ENCODE measurements around the gene PCSK7.
"Not testable (repeated sequence)": the region's sequence is repeated elsewhere in the genome, so short reads cannot be mapped to it uniquely, and the experiment has no call there.

PCSK7 gene

DNA sequence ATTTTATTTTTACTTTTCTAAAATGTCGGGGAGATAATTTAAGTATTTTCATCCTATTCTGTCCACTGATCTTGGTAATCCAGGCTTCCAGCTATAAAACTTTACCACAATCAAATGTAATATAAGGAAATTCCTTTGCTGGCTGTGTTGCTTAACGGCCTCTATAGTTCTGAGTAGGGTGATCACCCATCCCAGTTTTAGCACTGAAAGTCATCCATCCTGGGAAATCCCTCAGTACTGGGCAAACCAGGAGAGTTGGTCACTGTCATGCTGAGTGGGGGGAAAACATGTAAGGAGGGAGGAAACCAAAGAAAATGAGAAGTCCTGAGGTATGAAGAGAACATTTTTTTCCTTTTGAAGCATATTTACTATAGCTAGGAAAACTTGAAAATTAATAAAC is 46.5 kb upstream of the PCSK7 start:
- Histone ChIP-seq H3K36me3 (ENCODE audit: insufficient read depth, low read length) (peaks cover 43% of the 10 kb centered on the region), H3K27me3 (ENCODE audit: insufficient read depth, low read length, poor library complexity) (no peaks in the 10 kb centered on the region), H3K4me1 (ENCODE audit: insufficient read depth, low read length) (no peaks in the 10 kb centered on the region), H4K20me1 (ENCODE audit: insufficient read depth, low read length) (no peaks in the 10 kb centered on the region), H2AFZ (ENCODE audit: low read depth, low read length) (no peak overlapping the region), H3K79me2 (ENCODE audit: insufficient read depth, low read length) (no peaks in the 10 kb centered on the region), H3K27ac (ENCODE audit: low read length) (no peak overlapping the region), H3K9me3 (ENCODE audit: insufficient read depth, low read length, severe bottlenecking) (no peaks in the 10 kb centered on the region), H3K4me2 (ENCODE audit: insufficient read depth, low read length) (no peak overlapping the region), H3K4me3 (ENCODE audit: low read depth in 1 of 2, low read length in 2 of 2) (no peak overlapping the region), H3K9ac (ENCODE audit: low read depth, low read length) (no peak overlapping the region)
- DNase-seq (no peak), ATAC-seq (ENCODE audit: insufficient read depth, low read depth) (no peak)
- TF ChIP-seq, protein P1, sequence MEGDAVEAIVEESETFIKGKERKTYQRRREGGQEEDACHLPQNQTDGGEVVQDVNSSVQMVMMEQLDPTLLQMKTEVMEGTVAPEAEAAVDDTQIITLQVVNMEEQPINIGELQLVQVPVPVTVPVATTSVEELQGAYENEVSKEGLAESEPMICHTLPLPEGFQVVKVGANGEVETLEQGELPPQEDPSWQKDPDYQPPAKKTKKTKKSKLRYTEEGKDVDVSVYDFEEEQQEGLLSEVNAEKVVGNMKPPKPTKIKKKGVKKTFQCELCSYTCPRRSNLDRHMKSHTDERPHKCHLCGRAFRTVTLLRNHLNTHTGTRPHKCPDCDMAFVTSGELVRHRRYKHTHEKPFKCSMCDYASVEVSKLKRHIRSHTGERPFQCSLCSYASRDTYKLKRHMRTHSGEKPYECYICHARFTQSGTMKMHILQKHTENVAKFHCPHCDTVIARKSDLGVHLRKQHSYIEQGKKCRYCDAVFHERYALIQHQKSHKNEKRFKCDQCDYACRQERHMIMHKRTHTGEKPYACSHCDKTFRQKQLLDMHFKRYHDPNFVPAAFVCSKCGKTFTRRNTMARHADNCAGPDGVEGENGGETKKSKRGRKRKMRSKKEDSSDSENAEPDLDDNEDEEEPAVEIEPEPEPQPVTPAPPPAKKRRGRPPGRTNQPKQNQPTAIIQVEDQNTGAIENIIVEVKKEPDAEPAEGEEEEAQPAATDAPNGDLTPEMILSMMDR (IDR thresholded peaks at IDR 0.05; ENCODE audit: borderline replicate concordance, extremely low read depth, low read length, poor library complexity, severe bottlenecking), result no peak
- no peak for TF ChIP-seq EZH2 (IDR thresholded peaks at IDR 0.05; ENCODE audit: borderline replicate concordance, low read depth, low read length, severe bottlenecking)

GRCh38 chr11:117273550-117274289 is 41.8 kb upstream of the PCSK7 start:
- no peak overlapping the region for H3K4me3 ChIP-seq (ENCODE audit: low read depth in 1 of 2, low read length in 2 of 2)
- H3K79me2 ChIP-seq (ENCODE audit: insufficient read depth, low read length), result no peaks in the 10 kb centered on the region
- H3K4me2 ChIP-seq (ENCODE audit: insufficient read depth, low read length), result no peak overlapping the region
- peaks cover 11% of the 10 kb centered on the region; the same call in 1 of the 2 replicates for H3K36me3 ChIP-seq (ENCODE audit: insufficient read depth, low read length)
- TF ChIP-seq, protein P1 (IDR thresholded peaks at IDR 0.05; ENCODE audit: borderline replicate concordance, extremely low read depth, low read length, poor library complexity, severe bottlenecking), result no peak
- TF ChIP-seq EZH2 (IDR thresholded peaks at IDR 0.05; ENCODE audit: borderline replicate concordance, low read depth, low read length, severe bottlenecking), result no peak
- H3K27me3 ChIP-seq (ENCODE audit: insufficient read depth, low read length, poor library complexity), result no peaks in the 10 kb centered on the region
- H3K4me1 ChIP-seq (ENCODE audit: insufficient read depth, low read length), result no peaks in the 10 kb centered on the region
- H4K20me1 ChIP-seq (ENCODE audit: insufficient read depth, low read length), result no peaks in the 10 kb centered on the region
- no peak for DNase-seq
- H2AFZ ChIP-seq (ENCODE audit: low read depth, low read length), result no peak overlapping the region
- H3K9me3 ChIP-seq (ENCODE audit: insufficient read depth, low read length, severe bottlenecking), result no peaks in the 10 kb centered on the region
- no peak overlapping the region for H3K9ac ChIP-seq (ENCODE audit: low read depth, low read length)
- ATAC-seq (ENCODE audit: insufficient read depth, low read depth), result no peak
- H3K27ac ChIP-seq (ENCODE audit: low read length), result no peak overlapping the region

- H4K20me1 ChIP-seq (ENCODE audit: insufficient read depth, low read length); H3K4me1 ChIP-seq (ENCODE audit: insufficient read depth, low read length); ATAC-seq (ENCODE audit: insufficient read depth, low read depth); H3K9me3 ChIP-seq (ENCODE audit: insufficient read depth, low read length, severe bottlenecking); H3K9ac ChIP-seq (ENCODE audit: low read depth, low read length); H3K79me2 ChIP-seq (ENCODE audit: insufficient read depth, low read length); DNase-seq; H2AFZ ChIP-seq (ENCODE audit: low read depth, low read length); H3K4me3 ChIP-seq (ENCODE audit: low read depth in 1 of 2, low read length in 2 of 2); H3K27ac ChIP-seq (ENCODE audit: low read length); H3K27me3 ChIP-seq (ENCODE audit: insufficient read depth, low read length, poor library complexity); H3K4me2 ChIP-seq (ENCODE audit: insufficient read depth, low read length): not testable (repeated sequence)
- H3K36me3 ChIP-seq (ENCODE audit: insufficient read depth, low read length), result peaks cover 11% of the 10 kb centered on the region; the same call in 1 of the 2 replicates
Measured at GRCh38 chr11:117272175-117272574, 40.3 kb upstream of the PCSK7 start.

GRCh38 chr11:117271208-117271607 is 39.3 kb upstream of the PCSK7 start:
- Histone ChIP-seq H3K4me1 (ENCODE audit: insufficient read depth, low read length) (no peaks in the 10 kb centered on the region), H3K27me3 (ENCODE audit: insufficient read depth, low read length, poor library complexity) (no peaks in the 10 kb centered on the region), H3K4me3 (ENCODE audit: low read depth in 1 of 2, low read length in 2 of 2) (no peak overlapping the region), H3K4me2 (ENCODE audit: insufficient read depth, low read length) (no peak overlapping the region), H3K9ac (ENCODE audit: low read depth, low read length) (no peak overlapping the region), H3K36me3 (ENCODE audit: insufficient read depth, low read length) (peaks cover 11% of the 10 kb centered on the region; the same call in 1 of the 2 replicates), H2AFZ (ENCODE audit: low read depth, low read length) (no peak overlapping the region), H3K27ac (ENCODE audit: low read length) (no peak overlapping the region), H4K20me1 (ENCODE audit: insufficient read depth, low read length) (no peaks in the 10 kb centered on the region), H3K9me3 (ENCODE audit: insufficient read depth, low read length, severe bottlenecking) (no peaks in the 10 kb centered on the region), H3K79me2 (ENCODE audit: insufficient read depth, low read length) (no peaks in the 10 kb centered on the region)
- no peak for DNase-seq
- no peak for TF ChIP-seq EZH2 (IDR thresholded peaks at IDR 0.05; ENCODE audit: borderline replicate concordance, low read depth, low read length, severe bottlenecking)
- TF ChIP-seq, protein P1 (IDR thresholded peaks at IDR 0.05; ENCODE audit: borderline replicate concordance, extremely low read depth, low read length, poor library complexity, severe bottlenecking), result no peak
- ATAC-seq (ENCODE audit: insufficient read depth, low read depth), result no peak

Measured in DND-41 (cell line).